Stomach (tissue), 9 donors: ENCODE data around the gene B9D2. TPM values are rescaled to one million over a fixed set of nuclear protein-coding genes. Genes with fewer than 3 reads are reported as not detected.

ENCODE experiments used
- DNase-seq, 2 donors: peaks; one replicate each; pipeline versions ENCODE4 v3.0.0 to v3.0.0-alpha.2; 2013 to 2019
- H3K27ac ChIP-seq, 5 donors: fragments of 200-600 bp in 4 of 5; sonication (generic) in 4 of 5; one replicate each; pipeline ENCODE4 v1.5.1; 2013 to 2019; ENCODE audit warnings: mild to moderate bottlenecking in 1 of 5, moderate library complexity in 1 of 5
- H3K27me3 ChIP-seq, 3 donors: fragments of 200-600 bp; sonication (generic); one replicate each; pipeline ENCODE4 v1.5.1; 2017 to 2019; ENCODE audit warnings: mixed run types in 1 of 3
- H3K36me3 ChIP-seq, 4 donors: fragments of 200-600 bp; sonication (generic); 1 replicate in 3 of 4; 2 replicates in 1 of 4; pipeline ENCODE4 v1.5.1; 2016 to 2019
- H3K4me1 ChIP-seq, 4 donors: fragments of 200-600 bp; sonication (generic); one replicate each; pipeline ENCODE4 v1.5.1; 2016 to 2019
- H3K4me3 ChIP-seq, 4 donors: fragments of 200-600 bp; sonication (generic) in 3 of 4; one replicate each; pipeline ENCODE4 v1.5.1; 2016 to 2019; ENCODE audit warnings: mild to moderate bottlenecking in 1 of 4
- H3K9me3 ChIP-seq, 4 donors: fragments of 200-600 bp; sonication (generic); one replicate each; pipeline ENCODE4 v1.5.1; 2016 to 2019
- CTCF ChIP-seq, 7 experiments: fragments of 450-650 bp in 4 of 7; fragments of 200-600 bp in 3 of 7; sonication (generic) in 3 of 7; IDR thresholded peaks; one replicate each; pipeline ENCODE4 v1.5.1; 2016 to 2019; ENCODE audit warnings: antibody characterized with exemption in 7 of 7, control low read depth in 2 of 7, mild to moderate bottlenecking in 1 of 7
- EP300 ChIP-seq: sonication (generic); formaldehyde crosslinking; IDR thresholded peaks from one replicate; pipeline ENCODE4 v1.6.1; 2017; ENCODE audit warnings: antibody characterized with exemption
- POLR2A ChIP-seq, 4 donors: fragments of 450-650 bp; IDR thresholded peaks; one replicate each; pipeline ENCODE4 v1.6.1; 2016; ENCODE audit warnings: antibody characterized with exemption in 4 of 4, control low read depth in 2 of 4, mild to moderate bottlenecking in 1 of 4, moderate library complexity in 1 of 4
- POLR2AphosphoS5 ChIP-seq, 3 donors: sonication (generic); formaldehyde crosslinking; IDR thresholded peaks; one replicate each; pipeline ENCODE4 v1.6.1; 2016; ENCODE audit warnings: antibody characterized with exemption in 3 of 3
- WGBS, 5 donors: extraction: QIAGEN DNeasy Blood & Tissue Kit in 3 of 5; methylation state at CpG; one replicate each; pipeline versions ENCODE4 v1.1.5 to v1.1.7; 2013 to 2018; 5-methylcytosine and 5-hydroxymethylcytosine counted together
- intact Hi-C: fragments of 100-400 bp; cut with DNase I; formaldehyde crosslinking; loops from one replicate; pipeline ENCODE4 v1.15.1; 2023; ENCODE audit warnings: low total_unique reads
- polyA plus RNA-seq, 3 donors: library from polyadenylated mRNA; stranded (reverse); fragments of 200-250 nt; gene quantifications; one replicate each; pipeline ENCODE4 v1.2.3, GENCODE V29; 2013
- total RNA-seq, 5 donors: library from RNA; depleted of rRNA; stranded (reverse); fragments of >200 nt; gene quantifications; one replicate each; pipeline versions ENCODE4 v1.1.0 to v1.2.3, GENCODE V29; 2014 to 2016
- donor health status: healthy with polysubstance abuse.
- donor health status: Bipolar disorder and iron deficiency.
- donor health status: healthy.

B9D2 gene
- total and polyA plus RNA-seq, 8 donors: 0.58 to 20.3 (median 9.2) TPM; not detected in 1

- peak within 1 kb of the TSS; percentile 81 to 89 (median 88) for H3K27ac ChIP-seq
- peak; percentile 100 for DNase-seq
- intact Hi-C loops: no loop called here
- H3K4me3 ChIP-seq: peak within 1 kb of the TSS; percentile 68 to 92 (median 82)
- 0 to 1% (median 0%) methylated on average over 45 to 50 of the region's 50 CpGs for WGBS, 5 donors
- peaks cover 10 to 43% (median 35%) of the 10 kb centered on the region in 4 donors for H3K4me1 ChIP-seq
- no peaks in the 10 kb centered on the region for H3K9me3 ChIP-seq
- H3K36me3 ChIP-seq: peaks cover 0 to 21% (median 11%) of the 10 kb centered on the region in 4 donors
- TF ChIP-seq POLR2A (IDR thresholded peaks at IDR 0.05) (no peak), CTCF (IDR thresholded peaks at IDR 0.05) (peak in 1 of 7 experiments; percentile 26), EP300 (no peak), POLR2AphosphoS5 (IDR thresholded peaks at IDR 0.05) (peak; percentile 3 to 96 (median 91))
- H3K27me3 ChIP-seq: no peaks in the 10 kb centered on the region
Observed at GRCh38 chr19:41397086-41398049, 33.4 kb upstream of the B9D2 start, which contains the start of the genes BCKDHA and EXOSC5. BCKDHA (plus strand) TSS chr19:41397818; CDS start chr19:41397828, 10 bp downstream. EXOSC5 (minus strand) TSS chr19:41397359; CDS start chr19:41397328, 31 bp downstream.

GRCh38 chr19:41395355-41395754, 31.4 kb upstream of the B9D2 start:
- no peak overlapping the region for H3K27ac ChIP-seq
- TF ChIP-seq EP300: no peak
- TF ChIP-seq CTCF (IDR thresholded peaks at IDR 0.05): no peak
- no peak for TF ChIP-seq POLR2AphosphoS5 (IDR thresholded peaks at IDR 0.05)
- TF ChIP-seq POLR2A (IDR thresholded peaks at IDR 0.05): no peak

GRCh38 chr19:41392775-41393174, 28.8 kb upstream of the B9D2 start:
- 84 to 90% (median 87%) methylated on average over 12 of the region's 12 CpGs for WGBS, 5 donors
- Histone ChIP-seq H3K27ac (no peak overlapping the region), H3K36me3 (peaks cover 21 to 52% (median 51%) of the 10 kb centered on the region in 4 donors), H3K9me3 (no peaks in the 10 kb centered on the region), H3K27me3 (no peaks in the 10 kb centered on the region), H3K4me3 (no peak overlapping the region), H3K4me1 (peaks cover 0 to 20% (median 19%) of the 10 kb centered on the region in 4 donors)
- intact Hi-C loops: no loop called here
- TF ChIP-seq POLR2AphosphoS5 (IDR thresholded peaks at IDR 0.05): no peak
- no peak for TF ChIP-seq POLR2A (IDR thresholded peaks at IDR 0.05)
- no peak for TF ChIP-seq EP300
- TF ChIP-seq CTCF (IDR thresholded peaks at IDR 0.05): no peak
- DNase-seq: no peak

More at GRCh38 chr19:41395355-41395754, 31.4 kb upstream of the B9D2 start:
- Histone ChIP-seq H3K4me1 (peaks cover 10 to 43% (median 35%) of the 10 kb centered on the region in 4 donors), H3K9me3 (no peaks in the 10 kb centered on the region), H3K27me3 (no peaks in the 10 kb centered on the region), H3K36me3 (peaks cover 19 to 26% (median 25%) of the 10 kb centered on the region in 4 donors), H3K4me3 (no peak overlapping the region)
- intact Hi-C loops: no loop called here
- 64 to 75% (median 67%) methylated on average over 5 to 6 of the region's 6 CpGs for WGBS, 5 donors
- DNase-seq: no peak

GRCh38 chr19:41391618-41392017, 27.7 kb upstream of the B9D2 start:
- no peak for DNase-seq
- Histone ChIP-seq H3K4me3 (no peak overlapping the region), H3K4me1 (peaks cover 0 to 16% (median 14%) of the 10 kb centered on the region in 4 donors), H3K27ac (no peak overlapping the region), H3K36me3 (peaks cover 21 to 63% (median 59%) of the 10 kb centered on the region in 4 donors), H3K9me3 (no peaks in the 10 kb centered on the region), H3K27me3 (no peaks in the 10 kb centered on the region)
- 86 to 95% (median 90%) methylated on average over 10 to 11 of the region's 11 CpGs for WGBS, 5 donors
- TF ChIP-seq POLR2AphosphoS5 (IDR thresholded peaks at IDR 0.05) (no peak), POLR2A (IDR thresholded peaks at IDR 0.05) (no peak), CTCF (IDR thresholded peaks at IDR 0.05) (no peak), EP300 (no peak)
- intact Hi-C loops: no loop called here
